ENCODE results near the gene FOXL3. TPM values are rescaled to one million over a fixed set of nuclear protein-coding genes. Genes with fewer than 3 reads are reported as not detected.

Gene FOXL3
- total RNA-seq, 4 donors from 2014 or later: not detected

- no peak for DNase-seq (ENCODE audit: low spot score)
- TF ChIP-seq, protein P1, sequence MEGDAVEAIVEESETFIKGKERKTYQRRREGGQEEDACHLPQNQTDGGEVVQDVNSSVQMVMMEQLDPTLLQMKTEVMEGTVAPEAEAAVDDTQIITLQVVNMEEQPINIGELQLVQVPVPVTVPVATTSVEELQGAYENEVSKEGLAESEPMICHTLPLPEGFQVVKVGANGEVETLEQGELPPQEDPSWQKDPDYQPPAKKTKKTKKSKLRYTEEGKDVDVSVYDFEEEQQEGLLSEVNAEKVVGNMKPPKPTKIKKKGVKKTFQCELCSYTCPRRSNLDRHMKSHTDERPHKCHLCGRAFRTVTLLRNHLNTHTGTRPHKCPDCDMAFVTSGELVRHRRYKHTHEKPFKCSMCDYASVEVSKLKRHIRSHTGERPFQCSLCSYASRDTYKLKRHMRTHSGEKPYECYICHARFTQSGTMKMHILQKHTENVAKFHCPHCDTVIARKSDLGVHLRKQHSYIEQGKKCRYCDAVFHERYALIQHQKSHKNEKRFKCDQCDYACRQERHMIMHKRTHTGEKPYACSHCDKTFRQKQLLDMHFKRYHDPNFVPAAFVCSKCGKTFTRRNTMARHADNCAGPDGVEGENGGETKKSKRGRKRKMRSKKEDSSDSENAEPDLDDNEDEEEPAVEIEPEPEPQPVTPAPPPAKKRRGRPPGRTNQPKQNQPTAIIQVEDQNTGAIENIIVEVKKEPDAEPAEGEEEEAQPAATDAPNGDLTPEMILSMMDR (IDR thresholded peaks at IDR 0.05): no peak
Observed at GRCh38 chr7:255721-256361, 34.1 kb upstream of the FOXL3 start.

DNA sequence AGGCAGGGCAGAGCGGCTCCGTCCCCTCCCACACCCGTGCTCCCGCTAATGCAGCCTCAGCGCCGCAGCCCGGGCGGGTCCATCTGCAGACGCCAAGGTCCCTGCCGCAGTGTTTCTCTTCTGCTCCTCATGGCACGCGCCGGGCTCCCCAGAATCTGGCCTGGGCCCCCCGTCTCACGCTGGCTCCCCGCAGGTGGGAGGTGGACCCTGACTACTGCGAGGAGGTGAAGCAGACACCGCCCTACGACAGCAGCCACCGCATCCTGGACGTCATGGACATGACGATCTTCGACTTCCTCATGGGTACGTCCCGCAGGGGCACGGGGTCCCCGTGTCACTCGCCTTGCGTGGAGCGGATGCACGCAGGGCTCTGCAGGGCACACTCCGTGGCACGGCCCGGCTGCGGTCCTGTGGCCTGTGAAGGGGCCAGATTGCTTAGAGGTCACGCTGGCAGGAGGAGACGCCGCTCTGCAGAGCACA lies 33.5 kb upstream of the FOXL3 start:
- DNase-seq (ENCODE audit: low spot score): no peak
- TF ChIP-seq, protein P1 (IDR thresholded peaks at IDR 0.05): no peak
- ATAC-seq (ENCODE audit: low FRiP score): no peak

More at GRCh38 chr7:255721-256361, 34.1 kb upstream of the FOXL3 start:
- no peak for ATAC-seq (ENCODE audit: low FRiP score)

- TF ChIP-seq, protein P1 (IDR thresholded peaks at IDR 0.05): no peak
- no peak for ATAC-seq (ENCODE audit: low FRiP score)
- DNase-seq (ENCODE audit: low spot score): no peak
Observed at GRCh38 chr7:256981-257646, 32.9 kb upstream of the FOXL3 start.

GRCh38 chr7:257647-257992 lies 32.4 kb upstream of the FOXL3 start:
- DNase-seq (ENCODE audit: low spot score) (no peak), ATAC-seq (ENCODE audit: low FRiP score) (no peak)
- TF ChIP-seq, protein P1 (IDR thresholded peaks at IDR 0.05): no peak

- ATAC-seq (ENCODE audit: low FRiP score): no peak
- TF ChIP-seq, protein P1 (IDR thresholded peaks at IDR 0.05): no peak
- DNase-seq (ENCODE audit: low spot score): no peak
Observed at GRCh38 chr7:258476-259190, 31.3 kb upstream of the FOXL3 start.

DNA sequence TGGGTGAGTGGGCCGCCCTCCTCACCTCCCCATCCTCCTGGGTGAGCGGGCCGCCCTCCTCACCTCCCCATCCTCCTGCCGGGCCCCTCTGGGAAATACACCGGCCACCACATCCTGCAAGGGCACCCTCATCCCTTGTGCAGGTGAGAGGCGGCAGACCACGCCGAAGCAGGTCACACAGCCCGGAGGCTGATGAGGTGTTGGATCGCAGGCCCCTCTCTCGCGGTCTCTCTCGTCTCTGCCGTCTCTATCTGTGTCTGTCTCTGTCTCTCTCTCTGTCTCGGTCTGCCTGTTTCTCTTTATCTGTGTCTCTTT lies 30.8 kb upstream of the FOXL3 start:
- ATAC-seq (ENCODE audit: low FRiP score): no peak
- TF ChIP-seq, protein P1 (IDR thresholded peaks at IDR 0.05): no peak
- DNase-seq (ENCODE audit: low spot score): no peak
